Mesenchymal stem cell (in vitro differentiated cells and primary cell): Measurements from ENCODE around the gene RPAIN.

Source experiments
- DNase-seq: peaks from one replicate; pipeline ENCODE4 v3.0.0-alpha.2; 2013
- H2AFZ ChIP-seq: one replicate; pipeline ENCODE4 v1.6.1; 2013; ENCODE audit warnings: low read depth, mild to moderate bottlenecking, control low read depth, inconsistent platforms, low read length, moderate library complexity
- H2AK5ac ChIP-seq: 2 replicates; pipeline ENCODE4 v1.6.1; 2013; ENCODE audit warnings: low read length, moderate library complexity, mild to moderate bottlenecking, inconsistent platforms; ENCODE audit not compliant: severe bottlenecking
- H2BK120ac ChIP-seq: one replicate; pipeline ENCODE4 v1.6.1; 2013; ENCODE audit warnings: low read depth, mild to moderate bottlenecking, inconsistent platforms, low read length, moderate library complexity
- H2BK12ac ChIP-seq, 2 experiments: one replicate each; pipeline ENCODE4 v1.6.1; 2013; ENCODE audit warnings: inconsistent platforms in 2 of 2, low read length in 2 of 2, mild to moderate bottlenecking in 2 of 2, moderate library complexity in 2 of 2, control low read depth in 1 of 2
- H2BK15ac ChIP-seq: one replicate; pipeline ENCODE4 v1.6.1; 2013; ENCODE audit warnings: mild to moderate bottlenecking, low read depth, inconsistent platforms; ENCODE audit not compliant: poor library complexity, severe bottlenecking
- H2BK5ac ChIP-seq: 2 replicates; pipeline ENCODE4 v1.6.1; 2013; ENCODE audit warnings: low read depth, mild to moderate bottlenecking, low read length, control low read depth, inconsistent platforms; ENCODE audit not compliant: poor library complexity, severe bottlenecking
- H3K14ac ChIP-seq, 2 experiments: one replicate each; pipeline ENCODE4 v1.6.1; 2013; ENCODE audit warnings: inconsistent platforms in 2 of 2, low read length in 2 of 2, control low read depth in 1 of 2, mild to moderate bottlenecking in 1 of 2, moderate library complexity in 1 of 2
- H3K18ac ChIP-seq, 2 experiments: one replicate each; pipeline ENCODE4 v1.6.1; 2013; ENCODE audit warnings: inconsistent platforms in 2 of 2, low read length in 2 of 2, control low read depth in 1 of 2, low read depth in 1 of 2, mild to moderate bottlenecking in 1 of 2
- H3K23ac ChIP-seq, 2 experiments: one replicate each; pipeline ENCODE4 v1.6.1; 2013; ENCODE audit warnings: inconsistent platforms in 2 of 2, low read length in 2 of 2, mild to moderate bottlenecking in 2 of 2, moderate library complexity in 2 of 2, control low read depth in 1 of 2
- H3K27ac ChIP-seq: 2 replicates; pipeline ENCODE4 v1.5.1; 2013; ENCODE audit warnings: mild to moderate bottlenecking, moderate library complexity, low read length, control low read depth, inconsistent platforms; ENCODE audit not compliant: poor library complexity, severe bottlenecking
- H3K27me3 ChIP-seq, 2 experiments: 2 replicates each; pipeline versions ENCODE4 v1.6.1 to v1.7.0; 2013; ENCODE audit warnings: low read length in 2 of 2, mild to moderate bottlenecking in 2 of 2, moderate library complexity in 2 of 2, control low read depth in 1 of 2, inconsistent platforms in 1 of 2; ENCODE audit not compliant: control insufficient read depth in 1 of 2, insufficient read depth in 1 of 2
- H3K36me3 ChIP-seq, 2 experiments: 2 replicates each; pipeline versions ENCODE4 v1.6.1 to v1.7.0; 2013; ENCODE audit warnings: low read length in 2 of 2, control low read depth in 1 of 2, inconsistent platforms in 1 of 2, low read depth in 1 of 2, mild to moderate bottlenecking in 1 of 2; ENCODE audit not compliant: insufficient read depth in 2 of 2, control insufficient read depth in 1 of 2
- H3K4ac ChIP-seq, 2 experiments: one replicate each; pipeline ENCODE4 v1.6.1; 2013; ENCODE audit warnings: inconsistent platforms in 2 of 2, low read length in 2 of 2, mild to moderate bottlenecking in 2 of 2, moderate library complexity in 2 of 2, control low read depth in 1 of 2, low read depth in 1 of 2
- H3K4me1 ChIP-seq: 2 replicates; pipeline ENCODE4 v1.6.1; 2013; ENCODE audit warnings: low read depth, low read length, control low read depth; ENCODE audit not compliant: control insufficient read depth, insufficient read depth
- H3K4me2 ChIP-seq: 2 replicates; pipeline ENCODE4 v1.6.1; 2013; ENCODE audit warnings: low read length, mild to moderate bottlenecking, inconsistent platforms; ENCODE audit not compliant: poor library complexity, severe bottlenecking
- H3K4me3 ChIP-seq, 2 experiments: 2 replicates each; pipeline versions ENCODE4 v1.5.1 to v1.7.0; 2013; ENCODE audit warnings: low read length in 2 of 2, mild to moderate bottlenecking in 2 of 2, control low read depth in 1 of 2, low read depth in 1 of 2; ENCODE audit not compliant: insufficient read depth in 1 of 2
- H3K79me1 ChIP-seq: replicated peaks from 2 replicates; pipeline ENCODE4 v1.6.1; 2013; ENCODE audit warnings: mild to moderate bottlenecking, control low read depth, low read length, inconsistent platforms; ENCODE audit not compliant: poor library complexity, severe bottlenecking
- H3K9ac ChIP-seq: 2 replicates; pipeline ENCODE4 v1.7.0; 2013; ENCODE audit warnings: mild to moderate bottlenecking, low read length, moderate library complexity
- H3K9me3 ChIP-seq: 2 replicates; pipeline ENCODE4 v1.7.0; 2013; ENCODE audit warnings: mild to moderate bottlenecking, low read length; ENCODE audit not compliant: control insufficient read depth
- H4K8ac ChIP-seq: one replicate; pipeline ENCODE4 v1.6.1; 2013; ENCODE audit warnings: inconsistent platforms, mild to moderate bottlenecking, low read length, moderate library complexity
- H4K91ac ChIP-seq: one replicate; pipeline ENCODE4 v1.6.1; 2013; ENCODE audit warnings: mild to moderate bottlenecking, low read length, inconsistent platforms
- WGBS: methylation state at CpG from one replicate; pipeline ENCODE4 v1.1.7; 2013; ENCODE audit warnings: mixed read lengths; 5-methylcytosine and 5-hydroxymethylcytosine counted together

The RPAIN gene

DNA sequence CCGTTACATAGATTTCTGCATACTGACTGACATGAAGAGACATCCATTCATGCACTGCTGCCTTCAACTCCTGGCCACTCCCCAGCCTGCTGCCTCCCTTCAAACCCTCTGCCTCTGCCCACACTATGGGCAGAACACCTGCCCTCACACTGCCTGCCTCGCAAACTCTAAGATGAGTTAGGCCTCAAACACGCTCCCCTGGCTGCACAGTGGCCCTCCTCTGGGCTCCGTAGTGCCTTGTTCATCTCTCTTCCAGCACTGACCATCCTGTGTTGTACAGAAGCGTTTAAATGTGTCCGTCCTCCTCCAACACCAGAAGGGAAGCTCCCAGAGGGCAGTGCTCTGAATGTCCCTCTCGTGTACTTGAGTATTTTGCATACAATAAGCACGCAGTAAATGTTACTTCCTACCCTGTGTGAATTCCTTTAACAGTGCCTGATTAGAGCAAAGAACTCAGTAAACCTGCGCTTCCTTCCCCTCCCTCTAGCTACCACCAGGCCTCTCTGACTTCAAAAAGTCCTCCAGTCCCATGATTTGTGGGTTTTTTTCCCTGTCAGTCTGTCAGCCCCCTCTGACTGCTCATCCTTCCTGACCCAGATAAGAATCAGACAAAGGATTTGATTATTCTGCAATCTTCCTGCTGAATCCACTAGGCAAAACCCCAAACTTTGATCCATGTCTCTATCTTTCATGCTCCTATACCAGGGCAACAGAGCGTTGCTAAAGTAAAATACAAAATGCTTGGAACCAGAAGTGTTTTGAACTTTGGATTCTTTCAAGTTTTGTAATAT lies 44.9 kb downstream of the RPAIN start:
- peak overlapping the region; percentile 2 for H4K8ac ChIP-seq
- no peak overlapping the region for H3K23ac ChIP-seq
- H2AFZ ChIP-seq = no peak overlapping the region
- no peak overlapping the region for H2BK15ac ChIP-seq
- no peak overlapping the region for H3K18ac ChIP-seq
- no peak overlapping the region for H3K4me3 ChIP-seq
- no peak overlapping the region for H4K91ac ChIP-seq
- 78% methylated on average over 9 of the region's 10 CpGs for WGBS
- H3K9ac ChIP-seq = no peak overlapping the region
- no peak overlapping the region for H3K4me2 ChIP-seq
- H3K79me1 ChIP-seq = peaks cover 18% of the 10 kb centered on the region
- H3K27ac ChIP-seq = no peak overlapping the region
- no peak for DNase-seq
- H2AK5ac ChIP-seq = no peak overlapping the region
- no peaks in the 10 kb centered on the region for H3K9me3 ChIP-seq
- H3K36me3 ChIP-seq = peaks cover 18 to 24% of the 10 kb centered on the region in 2 experiments
- no peak overlapping the region for H2BK5ac ChIP-seq
- H3K14ac ChIP-seq = peak overlapping the region in 1 of 2 experiments; percentile 2
- no peak overlapping the region for H2BK120ac ChIP-seq
- no peak overlapping the region for H2BK12ac ChIP-seq
- H3K4ac ChIP-seq = no peak overlapping the region
- peaks cover 1% of the 10 kb centered on the region for H3K4me1 ChIP-seq
- no peaks in the 10 kb centered on the region for H3K27me3 ChIP-seq

- Histone ChIP-seq H3K14ac (no peak overlapping the region), H3K36me3 (peaks cover 9 to 15% of the 10 kb centered on the region in 2 experiments), H3K18ac (no peak overlapping the region), H2BK15ac (no peak overlapping the region), H3K9ac (peak overlapping the region; percentile 90), H3K27me3 (no peaks in the 10 kb centered on the region), H2BK120ac (no peak overlapping the region), H3K4ac (no peak overlapping the region), H2AK5ac (no peak overlapping the region), H3K27ac (no peak overlapping the region), H3K4me2 (no peak overlapping the region), H2AFZ (no peak overlapping the region), H2BK12ac (no peak overlapping the region), H4K91ac (no peak overlapping the region), H4K8ac (no peak overlapping the region), H3K9me3 (no peaks in the 10 kb centered on the region), H2BK5ac (no peak overlapping the region), H3K23ac (no peak overlapping the region), H3K4me1 (peaks cover 1% of the 10 kb centered on the region), H3K4me3 (peak overlapping the region in 1 of 2 experiments; percentile 97), H3K79me1 (peaks cover 15% of the 10 kb centered on the region)
- DNase-seq = no peak
- 95% methylated on average over 4 of the region's 4 CpGs for WGBS
Observed at GRCh38 chr17:5466295-5466694, 46.3 kb downstream of the RPAIN start.

DNA sequence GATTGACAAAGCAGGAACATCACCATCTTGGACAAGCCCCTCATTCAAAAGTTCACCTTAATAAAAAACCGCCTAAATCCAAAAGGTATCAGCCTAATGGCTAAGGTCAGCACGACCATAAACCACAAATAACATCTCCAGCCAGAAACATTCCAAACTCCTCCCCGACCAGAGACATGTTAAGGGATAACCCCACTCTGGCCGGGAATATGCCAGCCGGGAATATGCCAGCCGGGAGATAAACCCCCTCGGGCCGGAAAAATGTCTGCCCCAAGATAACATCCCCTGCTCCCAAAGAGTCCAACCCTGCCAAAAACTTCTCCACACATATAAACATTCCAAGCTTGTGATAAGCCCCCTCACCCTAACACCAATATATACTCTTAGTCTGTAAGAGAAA lies 47.4 kb downstream of the RPAIN start:
- no peak overlapping the region for H3K27ac ChIP-seq
- H2BK15ac ChIP-seq = no peak overlapping the region
- no peak overlapping the region for H4K91ac ChIP-seq
- H3K79me1 ChIP-seq = peaks cover 13% of the 10 kb centered on the region
- H2AK5ac ChIP-seq = no peak overlapping the region
- no peaks in the 10 kb centered on the region for H3K27me3 ChIP-seq
- no peaks in the 10 kb centered on the region for H3K9me3 ChIP-seq
- H3K4me2 ChIP-seq = peak overlapping the region; percentile 55
- peaks cover 1% of the 10 kb centered on the region for H3K4me1 ChIP-seq
- peak overlapping the region; percentile 90 for H3K9ac ChIP-seq
- no peak overlapping the region for H2BK120ac ChIP-seq
- no peak overlapping the region for H4K8ac ChIP-seq
- WGBS = 0% methylated on average over 8 of the region's 8 CpGs
- H2BK12ac ChIP-seq = no peak overlapping the region
- H3K36me3 ChIP-seq = peaks cover 6 to 15% of the 10 kb centered on the region in 2 experiments
- no peak overlapping the region for H3K4ac ChIP-seq
- no peak overlapping the region for H2AFZ ChIP-seq
- H3K18ac ChIP-seq = no peak overlapping the region
- no peak overlapping the region for H2BK5ac ChIP-seq
- no peak overlapping the region for H3K23ac ChIP-seq
- H3K14ac ChIP-seq = no peak overlapping the region
- DNase-seq = no peak
- H3K4me3 ChIP-seq = peak overlapping the region in 1 of 2 experiments; percentile 97

GRCh38 chr17:5468075-5468473 lies 48.1 kb downstream of the RPAIN start:
- WGBS = under 1% methylated on average over 17 of the region's 17 CpGs
- H2BK5ac ChIP-seq = no peak overlapping the region
- no peak for DNase-seq

More at GRCh38 chr17:5468075-5468473, 48.1 kb downstream of the RPAIN start:
- H3K36me3 ChIP-seq = peaks cover 5 to 21% of the 10 kb centered on the region in 2 experiments
- no peaks in the 10 kb centered on the region for H3K9me3 ChIP-seq
- peak overlapping the region; percentile 90 for H3K9ac ChIP-seq
- H4K91ac ChIP-seq = no peak overlapping the region
- peak overlapping the region; percentile 90 to 97 for H3K4me3 ChIP-seq
- peak overlapping the region in 1 of 2 experiments; percentile 43 for H3K4ac ChIP-seq
- H4K8ac ChIP-seq = no peak overlapping the region
- no peak overlapping the region for H2AK5ac ChIP-seq
- peaks cover 1% of the 10 kb centered on the region for H3K4me1 ChIP-seq
- H2AFZ ChIP-seq = peak overlapping the region; percentile 83
- H2BK15ac ChIP-seq = no peak overlapping the region
- no peaks in the 10 kb centered on the region for H3K27me3 ChIP-seq
- H3K4me2 ChIP-seq = peak overlapping the region; percentile 55
- peaks cover 12% of the 10 kb centered on the region for H3K79me1 ChIP-seq
- H2BK12ac ChIP-seq = no peak overlapping the region
- no peak overlapping the region for H2BK120ac ChIP-seq
- no peak overlapping the region for H3K23ac ChIP-seq
- H3K18ac ChIP-seq = peak overlapping the region in 1 of 2 experiments; percentile 67
- peak overlapping the region; percentile 53 for H3K27ac ChIP-seq
- no peak overlapping the region for H3K14ac ChIP-seq
